HepG2 (cell line): Measurements from ENCODE around the gene SCN2A. TPM values are rescaled to one million over a fixed set of nuclear protein-coding genes. Genes with fewer than 3 reads are reported as not detected.

Source experiments
- ATAC-seq: fragments of 200-7000 bp; cut with Tn5 transposase; 3 replicates; pipeline ENCODE4 v1.9.1; 2020; ENCODE audit warnings: mild to moderate bottlenecking, moderate library complexity
- BruUV-seq: library from RNA; stranded (reverse); fragments of 400-500 nt; replicated peaks from 2 replicates; lab custom pipeline; 2021; lab: Mats Ljungman, UMichigan
- CTCF ChIA-PET: fragments of 300-600 bp; formaldehyde crosslinking; extraction: SDS; loops from one replicate; lab custom pipeline; 2021; ENCODE audit warnings: low total read pairs, inconsistent platforms, low intra/inter-chr PET ratio; lab: Yijun Ruan, JAX
- POLR2A ChIA-PET: fragments of 350-600 bp; sonication (Branson Sonifier 250); formaldehyde crosslinking; loops from one replicate; lab custom pipeline; 2020; ENCODE audit warnings: antibody characterized with exemption, inconsistent platforms; lab: Yijun Ruan, JAX
- DNase-seq: peaks from one replicate; pipeline ENCODE4 v3.0.0-alpha.2; 2015; ENCODE audit warnings: low spot score
- FAIRE-seq: peaks from 3 replicates; lab custom pipeline; 2011; peaks lifted over from hg19 to GRCh38; lab: Jason Lieb, UNC
- H2AFZ ChIP-seq: one replicate; pipeline ENCODE4 v1.6.1; 2011; ENCODE audit warnings: low read length, inconsistent platforms
- H3K27ac ChIP-seq: fragments of 300-600 bp; 3 replicates; pipeline ENCODE4 v1.8.0; 2011; ENCODE audit warnings: mixed run types, mild to moderate bottlenecking, mixed read lengths, low read length, inconsistent platforms; ENCODE audit not compliant: insufficient read depth; ENCODE audit errors: extremely low read length
- H3K27me3 ChIP-seq, 2 experiments: fragments of 200-600 bp in 1 of 2; 2 replicates in 1 of 2; 3 replicates in 1 of 2; pipeline versions ENCODE4 v1.6.0 to v1.8.0; 2011; ENCODE audit warnings: low read length in 2 of 2, mild to moderate bottlenecking in 2 of 2, moderate library complexity in 2 of 2, inconsistent platforms in 1 of 2; ENCODE audit not compliant: insufficient read depth in 2 of 2, control insufficient read depth in 1 of 2
- H3K36me3 ChIP-seq, 2 experiments: fragments of 200-600 bp in 1 of 2; replicated peaks in 1 of 2; 2 replicates in 1 of 2; 3 replicates in 1 of 2; pipeline versions ENCODE4 v1.5.1 to v1.8.0; 2011; ENCODE audit warnings: low read length in 2 of 2, inconsistent platforms in 1 of 2; ENCODE audit not compliant: insufficient read depth in 2 of 2, control insufficient read depth in 1 of 2
- H3K4me1 ChIP-seq: 2 replicates; pipeline ENCODE4 v1.5.1; 2012; ENCODE audit warnings: low read length, inconsistent platforms; ENCODE audit not compliant: insufficient read depth
- H3K4me2 ChIP-seq: 2 replicates; pipeline ENCODE4 v1.6.0; 2011; ENCODE audit warnings: low read depth, low read length, inconsistent platforms
- H3K4me3 ChIP-seq, 3 experiments: fragments of 200-600 bp in 1 of 3; sonication (generic), shearing (Covaris generic) in 1 of 3; replicated peaks in 1 of 3; 2 replicates each; pipeline ENCODE4 v1.5.1; 2011 to 2016; ENCODE audit warnings: low read length in 3 of 3, inconsistent platforms in 2 of 3, low read depth in 2 of 3, mild to moderate bottlenecking in 2 of 3, control low read depth in 1 of 3, mixed read lengths in 1 of 3; ENCODE audit not compliant: insufficient read depth in 1 of 3
- H3K79me2 ChIP-seq: one replicate; pipeline ENCODE4 v1.6.1; 2011; ENCODE audit warnings: low read length, inconsistent platforms; ENCODE audit not compliant: insufficient read depth
- H3K9ac ChIP-seq: 2 replicates; pipeline ENCODE4 v1.6.0; 2011; ENCODE audit warnings: mild to moderate bottlenecking, low read depth, low read length, inconsistent platforms; ENCODE audit not compliant: insufficient read depth
- H3K9me3 ChIP-seq: 2 replicates; pipeline ENCODE4 v1.5.1; 2012; ENCODE audit warnings: mild to moderate bottlenecking, low read length
- H4K20me1 ChIP-seq: 2 replicates; pipeline ENCODE4 v1.6.0; 2011; ENCODE audit warnings: inconsistent platforms, mild to moderate bottlenecking, low read length, moderate library complexity; ENCODE audit not compliant: insufficient read depth
- ESRRA ChIP-seq: sonication (generic); formaldehyde crosslinking; IDR thresholded peaks from 2 replicates; pipeline ENCODE4 v1.5.1; 2020; ENCODE audit warnings: mild to moderate bottlenecking, low read depth, missing genetic modification reagents
- HIC2 ChIP-seq: sonication (generic); formaldehyde crosslinking; IDR thresholded peaks from 2 replicates; pipeline ENCODE4 v1.9.0; 2022; ENCODE audit warnings: low read depth, missing genetic modification reagents
- HOXD1 ChIP-seq: sonication (generic); formaldehyde crosslinking; IDR thresholded peaks from 2 replicates; pipeline ENCODE4 v1.5.0; 2020; ENCODE audit warnings: missing genetic modification reagents
- MYNN ChIP-seq: sonication (generic); formaldehyde crosslinking; IDR thresholded peaks from 2 replicates; pipeline ENCODE4 v1.4.0; 2020; ENCODE audit warnings: mild to moderate bottlenecking, low read depth, missing genetic modification reagents
- RELA ChIP-seq: sonication (generic); formaldehyde crosslinking; IDR thresholded peaks from 2 replicates; pipeline ENCODE4 v1.4.0; 2020; ENCODE audit warnings: missing genetic modification reagents
- REXO4 ChIP-seq: sonication (generic); formaldehyde crosslinking; IDR thresholded peaks from 2 replicates; pipeline ENCODE4 v1.8.0; 2022; ENCODE audit warnings: missing genetic modification reagents, mild to moderate bottlenecking, borderline replicate concordance
- THRA ChIP-seq: sonication (generic); formaldehyde crosslinking; IDR thresholded peaks from 2 replicates; pipeline ENCODE4 v1.4.0; 2020; ENCODE audit warnings: missing genetic modification reagents, borderline replicate concordance
- ZMYM4 ChIP-seq: sonication (generic); formaldehyde crosslinking; IDR thresholded peaks from 2 replicates; pipeline ENCODE4 v1.8.1; 2023; ENCODE audit warnings: mild to moderate bottlenecking, missing genetic modification reagents
- ZNF225 ChIP-seq: sonication (generic); formaldehyde crosslinking; IDR thresholded peaks from 2 replicates; pipeline ENCODE4 v1.4.0; 2020; ENCODE audit warnings: mild to moderate bottlenecking, missing genetic modification reagents
- ZNF280D ChIP-seq: sonication (generic); formaldehyde crosslinking; IDR thresholded peaks from 2 replicates; pipeline ENCODE4 v1.5.1; 2020; ENCODE audit warnings: mild to moderate bottlenecking, missing genetic modification reagents
- ZNF281 ChIP-seq: sonication (generic); formaldehyde crosslinking; IDR thresholded peaks from 2 replicates; pipeline ENCODE4 v1.4.0; 2020; ENCODE audit warnings: missing genetic modification reagents, borderline replicate concordance
- ZNF414 ChIP-seq: sonication (generic); formaldehyde crosslinking; IDR thresholded peaks from 2 replicates; pipeline ENCODE4 v1.5.0; 2020; ENCODE audit warnings: missing genetic modification reagents
- ZNF737 ChIP-seq: sonication (generic); formaldehyde crosslinking; IDR thresholded peaks from 2 replicates; pipeline ENCODE4 v1.5.0; 2020; ENCODE audit warnings: missing genetic modification reagents, mild to moderate bottlenecking, borderline replicate concordance
- ZNF839 ChIP-seq: sonication (generic); formaldehyde crosslinking; IDR thresholded peaks from 2 replicates; pipeline ENCODE4 v1.4.0; 2020; ENCODE audit warnings: missing genetic modification reagents, mild to moderate bottlenecking, borderline replicate concordance
- WGBS: methylation state at CpG from one replicate; pipeline ENCODE4 v1.1.6; 2017; ENCODE audit warnings: low lambda C conversion rate; 5-methylcytosine and 5-hydroxymethylcytosine counted together
- in situ Hi-C: cut with HindIII; loops from 2 replicates; pipeline ENCODE4 v1.10.0; 2017; ENCODE audit warnings: low pct_unique_long_range_greater_than_20kb; ENCODE audit not compliant: extremely low pct_ligation_motif_present
- intact Hi-C: fragments of 100-400 bp; cut with micrococcal nuclease; formaldehyde crosslinking; loops from one replicate; pipeline ENCODE4 v1.10.0; 2022; ENCODE audit not compliant: unreplicated experiment
- polyA plus RNA-seq, 8 experiments: library from polyadenylated mRNA; depleted of rRNA in 3 of 8; stranded (reverse) in 7 of 8; unstranded in 1 of 8; fragments of >200 nt; fragmentation: Illumina TruSeq in 4 of 8; extraction: Trizol in 4 of 8; gene quantifications; 2 replicates each; pipeline versions ENCODE4 v1.2.1 to v1.2.3, GENCODE V29; 2011 to 2016; ENCODE audit warnings: low read depth in 4 of 8, missing spikeins in 1 of 8, mixed read lengths in 1 of 8; ENCODE audit not compliant: insufficient read depth in 1 of 8
- total RNA-seq, 5 experiments: library from RNA; depleted of rRNA; stranded (reverse); fragments of >200 nt; fragmentation: Illumina TruSeq; extraction: Trizol; gene quantifications; 2 replicates each; pipeline ENCODE4 v1.2.3, GENCODE V29; 2016; ENCODE audit warnings: low read depth in 1 of 5

The SCN2A gene
- total and polyA plus RNA-seq, 2 of the 13 experiments (the other 11 are each of a cell fraction or from before 2014, with no cell fraction given), result 0.20 to 0.30 TPM

GRCh38 chr2:165202239-165202638, 37.0 kb upstream of the SCN2A start:
- no peak for ATAC-seq
- CTCF ChIA-PET, result interaction anchor here (4.6 kb wide), 1 partner anchor 186 kb away, joined by 109 read pairs; no protein-coding TSS in a partner anchor
- in situ Hi-C loops, result loop anchor here (5.0 kb wide), 1 partner anchor 180 kb away; no protein-coding TSS in a partner anchor
- TF ChIP-seq ZNF414 (CRISPR knock-in tag), result no peak
- TF ChIP-seq THRA (CRISPR knock-in tag), result no peak
- no peak for TF ChIP-seq ZNF280D (CRISPR knock-in tag)
- no peak for TF ChIP-seq MYNN
- no peak for TF ChIP-seq ZNF737 (CRISPR knock-in tag)
- TF ChIP-seq ZNF839 (CRISPR knock-in tag), result no peak
- TF ChIP-seq ZNF281 (CRISPR knock-in tag), result no peak
- no peak for TF ChIP-seq ZMYM4
- no peak for TF ChIP-seq HOXD1 (CRISPR knock-in tag)
- no peak for TF ChIP-seq HIC2 (CRISPR knock-in tag)
- no peak for TF ChIP-seq ZNF225 (CRISPR knock-in tag)
- no peak for TF ChIP-seq REXO4 (CRISPR knock-in tag)
- no peak for TF ChIP-seq ESRRA (CRISPR knock-in tag)
- no peak for TF ChIP-seq RELA (CRISPR knock-in tag)

More at GRCh38 chr2:165202239-165202638, 37.0 kb upstream of the SCN2A start:
- no peak overlapping the region for H3K27ac ChIP-seq
- POLR2A ChIA-PET, result no interaction called here
- H3K4me2 ChIP-seq, result no peak overlapping the region
- FAIRE-seq (no peak), DNase-seq (no peak)
- intact Hi-C loops, result loop anchor here (10.0 kb wide), 1 partner anchor 467 kb away; no protein-coding TSS in a partner anchor
- no peaks in the 10 kb centered on the region for H3K36me3 ChIP-seq
- 2% methylated on average over 1 of the region's 1 CpG for WGBS
- H3K4me1 ChIP-seq, result no peaks in the 10 kb centered on the region
- no peaks in the 10 kb centered on the region for H3K79me2 ChIP-seq
- H3K9me3 ChIP-seq, result no peaks in the 10 kb centered on the region
- no peaks in the 10 kb centered on the region for H3K27me3 ChIP-seq
- H3K4me3 ChIP-seq, result no peak overlapping the region
- no TSS peak for BruUV-seq
- no peak overlapping the region for H2AFZ ChIP-seq
- H4K20me1 ChIP-seq, result no peaks in the 10 kb centered on the region
- no peak overlapping the region for H3K9ac ChIP-seq
